DMS53 treated with DMSO at 0.1 percent for 48 hours (cell line): Measurements from ENCODE around the gene OSGEP.

Experiments used
- DNase-seq: peaks from one replicate; lab custom pipeline; 2025; ENCODE audit not compliant: unreplicated experiment; lab: John Stamatoyannopoulos, UW

OSGEP gene

GRCh38 chr14:20400589-20400964 lies 54.0 kb downstream of the OSGEP start:
- no peak for DNase-seq

DNA sequence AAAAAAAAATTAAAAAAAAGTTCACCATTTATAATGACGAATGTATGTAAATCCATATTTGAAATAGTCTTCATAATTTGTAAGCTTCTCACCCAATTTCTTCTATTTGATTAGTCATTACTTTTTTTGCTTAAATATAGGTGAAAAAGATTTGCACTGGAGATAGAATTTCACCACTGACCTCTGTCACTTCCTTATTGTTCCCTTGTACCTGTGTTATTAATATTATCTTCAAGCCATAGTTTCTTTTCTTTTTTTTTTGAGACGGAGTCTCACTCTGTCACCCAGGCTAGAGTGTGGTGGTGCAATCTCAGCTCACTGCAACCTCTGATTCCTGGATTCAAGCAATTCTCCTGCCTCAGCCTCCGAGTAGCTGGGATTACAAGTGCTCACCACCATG lies 57.1 kb downstream of the OSGEP start:
- no peak for DNase-seq
